Measurements from ENCODE around the gene FBXO3. TPM values are rescaled to one million over a fixed set of nuclear protein-coding genes. Genes with fewer than 3 reads are reported as not detected.
"Not testable (repeated sequence)": the region's sequence is repeated elsewhere in the genome, so short reads cannot be mapped to it uniquely, and the experiment has no call there.

Gene FBXO3
- total RNA-seq, 6 experiments from 2014 or later = 25.3 to 30.0 (median 27.3) TPM

DNA sequence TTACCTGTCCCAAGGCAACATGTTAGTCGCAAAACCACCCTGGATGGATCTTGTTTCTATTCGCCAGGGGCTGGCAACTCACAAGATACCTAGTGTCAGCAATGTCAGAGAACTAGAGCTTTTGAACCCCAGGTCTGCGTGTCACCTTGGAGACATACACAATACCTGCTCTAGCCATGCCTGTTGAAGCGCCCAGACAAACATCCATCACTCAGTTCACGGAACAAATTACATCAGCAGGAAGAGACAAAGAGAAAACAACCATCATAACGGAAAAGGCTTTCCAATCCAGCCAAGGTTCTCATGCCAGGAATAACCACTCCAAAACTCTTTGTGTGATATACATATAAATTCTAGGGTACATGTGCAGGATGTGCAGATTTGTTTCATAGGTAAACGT, 40.3 kb downstream of the FBXO3 start:
- H3K9me3 Mint-ChIP-seq = no peaks in the 10 kb centered on the region; the same call in 1 of the 2 replicates
- peak overlapping the region; percentile 96 for H3K4me3 Mint-ChIP-seq
- H3K27me3 Mint-ChIP-seq (ENCODE audit: insufficient read depth) = peaks cover 2% of the 10 kb centered on the region
- H3K4me1 Mint-ChIP-seq (ENCODE audit: low read depth) = peaks cover 78% of the 10 kb centered on the region
- no peak for DNase-seq
- H3K36me3 Mint-ChIP-seq (ENCODE audit: low read depth) = peaks cover 47% of the 10 kb centered on the region
- peak overlapping the region; percentile 96 for H3K27ac Mint-ChIP-seq
- TF ChIP-seq, protein P1, sequence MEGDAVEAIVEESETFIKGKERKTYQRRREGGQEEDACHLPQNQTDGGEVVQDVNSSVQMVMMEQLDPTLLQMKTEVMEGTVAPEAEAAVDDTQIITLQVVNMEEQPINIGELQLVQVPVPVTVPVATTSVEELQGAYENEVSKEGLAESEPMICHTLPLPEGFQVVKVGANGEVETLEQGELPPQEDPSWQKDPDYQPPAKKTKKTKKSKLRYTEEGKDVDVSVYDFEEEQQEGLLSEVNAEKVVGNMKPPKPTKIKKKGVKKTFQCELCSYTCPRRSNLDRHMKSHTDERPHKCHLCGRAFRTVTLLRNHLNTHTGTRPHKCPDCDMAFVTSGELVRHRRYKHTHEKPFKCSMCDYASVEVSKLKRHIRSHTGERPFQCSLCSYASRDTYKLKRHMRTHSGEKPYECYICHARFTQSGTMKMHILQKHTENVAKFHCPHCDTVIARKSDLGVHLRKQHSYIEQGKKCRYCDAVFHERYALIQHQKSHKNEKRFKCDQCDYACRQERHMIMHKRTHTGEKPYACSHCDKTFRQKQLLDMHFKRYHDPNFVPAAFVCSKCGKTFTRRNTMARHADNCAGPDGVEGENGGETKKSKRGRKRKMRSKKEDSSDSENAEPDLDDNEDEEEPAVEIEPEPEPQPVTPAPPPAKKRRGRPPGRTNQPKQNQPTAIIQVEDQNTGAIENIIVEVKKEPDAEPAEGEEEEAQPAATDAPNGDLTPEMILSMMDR (IDR thresholded peaks at IDR 0.05) = no peak

DNA sequence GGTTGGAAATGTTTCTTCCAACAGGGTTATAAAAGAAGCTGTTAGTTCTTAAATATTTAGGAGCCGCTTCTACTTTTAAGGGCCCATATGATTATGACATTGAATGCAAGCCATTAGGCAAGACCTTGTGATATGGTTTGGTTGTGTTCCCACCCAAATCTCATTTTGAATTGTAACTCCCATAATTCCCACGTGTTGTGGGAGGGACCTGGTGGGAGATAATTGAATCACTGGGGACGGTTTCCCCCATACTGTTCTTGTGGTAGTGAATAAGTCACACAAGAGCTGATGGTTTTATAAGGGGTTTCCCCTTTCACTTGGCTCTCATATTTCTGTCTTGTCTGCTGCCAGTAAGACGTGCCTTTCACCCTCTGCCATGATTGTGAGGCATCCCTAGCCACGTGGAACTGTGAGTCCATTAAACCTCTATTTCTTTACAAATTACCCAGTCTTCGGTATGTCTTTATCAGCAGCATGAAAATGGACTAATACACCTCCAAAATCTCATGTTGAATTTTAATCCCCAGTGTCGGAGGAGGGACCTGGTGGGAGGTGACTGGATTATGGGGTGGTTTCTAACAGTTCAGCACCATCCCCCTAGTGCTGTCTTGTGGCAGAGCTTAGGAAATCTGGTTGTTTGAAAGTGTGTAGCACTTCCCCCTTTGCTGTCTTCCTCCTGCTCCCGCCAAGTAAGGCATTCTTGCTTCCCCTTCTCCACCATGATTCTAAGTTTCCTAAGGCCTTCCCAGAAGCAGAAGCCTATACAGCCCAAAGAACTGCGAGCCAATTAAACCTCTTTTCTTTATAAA, 42.4 kb downstream of the FBXO3 start:
- TF ChIP-seq, protein P1 (IDR thresholded peaks at IDR 0.05) = no peak
- Mint-ChIP-seq H3K27ac (peak overlapping the region; percentile 68), H3K4me3 (peak overlapping the region; percentile 31), H3K4me1 (ENCODE audit: low read depth) (peaks cover 78% of the 10 kb centered on the region), H3K9me3 (peaks cover 11% of the 10 kb centered on the region), H3K27me3 (ENCODE audit: insufficient read depth) (peaks cover 2% of the 10 kb centered on the region), H3K36me3 (ENCODE audit: low read depth) (peaks cover 67% of the 10 kb centered on the region)
- DNase-seq = no peak

DNA sequence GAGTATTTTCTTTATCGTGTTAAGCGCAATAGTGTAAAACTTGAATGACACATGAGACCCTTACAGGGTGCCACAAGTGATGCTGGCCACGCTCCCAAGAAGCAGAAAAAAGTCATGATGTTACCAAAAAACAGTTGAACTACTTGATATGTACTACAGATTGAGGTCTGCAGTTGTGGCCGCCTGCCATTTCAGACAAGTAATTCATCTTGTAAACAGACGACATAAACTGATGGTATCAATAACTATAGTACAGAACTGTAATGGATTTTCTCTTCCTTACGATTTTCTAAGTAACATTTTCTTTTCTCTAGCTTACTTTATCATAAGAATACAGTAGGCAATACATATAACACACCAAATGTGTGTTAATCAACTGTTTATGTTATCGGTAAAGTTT, 43.6 kb downstream of the FBXO3 start:
- TF ChIP-seq, protein P1 (IDR thresholded peaks at IDR 0.05) = no peak
- H3K9me3 Mint-ChIP-seq = peaks cover 11% of the 10 kb centered on the region

DNA sequence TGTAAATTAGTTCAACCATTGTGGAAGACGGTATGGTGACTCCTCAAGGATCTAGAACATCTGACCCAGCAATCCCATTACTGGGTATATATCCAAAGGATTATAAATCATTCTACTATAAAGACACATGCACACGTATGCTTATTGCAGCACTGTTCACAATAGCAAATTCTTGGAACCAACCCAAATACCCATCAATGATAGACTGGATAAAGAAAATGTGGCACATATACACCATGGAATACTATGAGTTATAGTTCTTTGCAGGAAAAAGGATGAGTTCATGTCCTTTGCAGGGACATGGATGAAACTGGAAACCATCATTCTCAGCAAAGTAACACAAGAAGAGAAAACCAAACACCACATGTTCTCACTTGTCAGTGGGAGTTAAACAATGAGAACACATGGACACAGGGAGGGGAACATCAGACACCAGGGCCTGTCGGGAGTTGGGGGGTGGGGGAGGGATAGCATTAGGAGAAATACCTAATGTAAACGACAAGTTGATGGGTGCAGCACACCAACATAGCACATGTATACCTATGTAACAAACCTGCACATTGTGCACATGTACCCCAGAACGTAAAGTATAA, 45.2 kb downstream of the FBXO3 start:
- not testable (repeated sequence) for DNase-seq; H3K27me3 Mint-ChIP-seq (ENCODE audit: insufficient read depth)
- Mint-ChIP-seq H3K27ac (peak overlapping the region; percentile 41; the same call in 1 of the 2 replicates), H3K9me3 (peaks cover 11% of the 10 kb centered on the region), H3K4me1 (ENCODE audit: low read depth) (peaks cover 93% of the 10 kb centered on the region), H3K36me3 (ENCODE audit: low read depth) (peaks cover 64% of the 10 kb centered on the region), H3K4me3 (peak overlapping the region; percentile 60)

More for the DNA sequence above, 43.6 kb downstream of the FBXO3 start:
- DNase-seq = no peak
- Mint-ChIP-seq H3K27me3 (ENCODE audit: insufficient read depth) (peaks cover 2% of the 10 kb centered on the region), H3K4me3 (no peak overlapping the region), H3K4me1 (ENCODE audit: low read depth) (peaks cover 86% of the 10 kb centered on the region), H3K27ac (no peak overlapping the region), H3K36me3 (ENCODE audit: low read depth) (peaks cover 75% of the 10 kb centered on the region)

DNA sequence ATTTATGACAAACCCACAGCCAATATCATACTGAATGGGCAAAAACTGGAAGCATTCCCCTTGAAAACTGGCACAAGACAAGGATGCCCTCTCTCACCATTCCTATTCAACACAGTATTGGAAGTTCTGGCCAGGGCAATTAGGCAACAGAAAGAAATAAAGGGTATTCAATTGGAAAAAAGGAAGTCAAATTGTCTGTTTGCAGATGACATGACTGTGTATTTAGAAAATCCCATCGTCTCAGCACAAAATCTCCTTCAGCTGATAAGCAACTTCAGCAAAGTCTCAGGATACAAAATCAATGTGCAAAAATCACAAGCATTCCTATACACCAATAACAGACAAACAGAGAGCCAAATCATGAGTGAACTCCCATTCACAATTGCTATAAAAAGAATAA, 46.8 kb downstream of the FBXO3 start:
- DNase-seq; H3K27me3 Mint-ChIP-seq (ENCODE audit: insufficient read depth); H3K4me3 Mint-ChIP-seq: not testable (repeated sequence)
- Mint-ChIP-seq H3K36me3 (ENCODE audit: low read depth) (peaks cover 53% of the 10 kb centered on the region), H3K9me3 (peaks cover 11% of the 10 kb centered on the region), H3K27ac (0 out of 2 replicates have a peak overlapping the region, but pooled peaks have one; percentile 9), H3K4me1 (ENCODE audit: low read depth) (peaks cover 94% of the 10 kb centered on the region)

DNA sequence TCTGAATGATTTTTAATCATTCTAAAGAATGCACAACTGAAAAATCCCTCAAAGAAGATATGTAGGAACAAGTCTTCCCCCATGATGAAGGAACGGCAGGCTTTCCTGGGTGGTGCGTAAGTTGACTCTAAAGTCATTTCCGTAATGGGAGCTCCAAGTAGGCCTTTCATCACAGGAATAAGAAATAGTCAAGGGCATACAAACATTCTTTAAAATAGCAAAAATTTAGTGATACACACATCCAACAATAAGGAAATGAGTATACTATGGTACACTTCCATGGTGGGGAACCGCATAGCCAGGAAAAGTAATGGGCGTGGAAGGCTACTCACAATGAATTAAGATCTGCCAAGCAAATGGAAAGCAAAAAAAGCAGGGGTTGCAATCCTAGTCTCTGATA, 48.8 kb downstream of the FBXO3 start:
- H3K4me3 Mint-ChIP-seq = peak overlapping the region; percentile 84; the same call in 1 of the 2 replicates

More for the DNA sequence above, 48.8 kb downstream of the FBXO3 start:
- Mint-ChIP-seq H3K36me3 (ENCODE audit: low read depth) (peaks cover 54% of the 10 kb centered on the region), H3K4me1 (ENCODE audit: low read depth) (peaks cover 97% of the 10 kb centered on the region), H3K27me3 (ENCODE audit: insufficient read depth) (peaks cover 5% of the 10 kb centered on the region), H3K27ac (peak overlapping the region; percentile 97), H3K9me3 (peaks cover 11% of the 10 kb centered on the region)
- TF ChIP-seq, protein P1 (IDR thresholded peaks at IDR 0.05) = no peak
- no peak for DNase-seq

All from HFFc6 (cell line).